HEK293 (cell line): ENCODE results near the gene C3.

Experiments
- MEIS1 ChIP-seq: sonication (generic); formaldehyde crosslinking; IDR thresholded peaks from 2 replicates; pipeline ENCODE4 v1.8.1; 2022; ENCODE audit warnings: missing genetic modification reagents, mild to moderate bottlenecking, borderline replicate concordance
- RBAK ChIP-seq: fragments of 450-650 bp; formaldehyde crosslinking; IDR thresholded peaks from 2 replicates; pipeline ENCODE4 v1.5.1; 2016; ENCODE audit warnings: missing biosample characterization, missing genetic modification characterization
- YY1 ChIP-seq: fragments of 450-650 bp; formaldehyde crosslinking; IDR thresholded peaks from 2 replicates; pipeline ENCODE4 v1.5.1; 2018; ENCODE audit warnings: missing biosample characterization, missing genetic modification characterization
- ZNF133 ChIP-seq: fragments of 450-650 bp; formaldehyde crosslinking; IDR thresholded peaks from 2 replicates; pipeline ENCODE4 v1.5.1; 2016; ENCODE audit warnings: missing biosample characterization, missing genetic modification characterization
- ZNF274 ChIP-seq, 2 experiments: fragments of 200-500 bp in 1 of 2; fragments of 450-650 bp in 1 of 2; sonication (Bioruptor generic) in 1 of 2; formaldehyde crosslinking in 1 of 2; IDR thresholded peaks; 2 replicates each; pipeline versions ENCODE4 v1.5.1 to v1.6.1; 2014 to 2016; ENCODE audit warnings: borderline replicate concordance in 1 of 2, inconsistent platforms in 1 of 2, low read length in 1 of 2, missing biosample characterization in 1 of 2, missing genetic modification characterization in 1 of 2
- ZNF292 ChIP-seq: fragments of 450-650 bp; formaldehyde crosslinking; IDR thresholded peaks from 2 replicates; pipeline ENCODE4 v1.5.1; 2016; ENCODE audit warnings: low read depth, missing biosample characterization, missing genetic modification characterization, borderline replicate concordance
- ZNF324 ChIP-seq: fragments of 450-650 bp; formaldehyde crosslinking; IDR thresholded peaks from 2 replicates; pipeline ENCODE4 v1.5.1; 2016; ENCODE audit warnings: missing biosample characterization, missing genetic modification characterization
- ZNF473 ChIP-seq: fragments of 450-650 bp; formaldehyde crosslinking; IDR thresholded peaks from 2 replicates; pipeline ENCODE4 v1.5.1; 2017; ENCODE audit warnings: missing biosample characterization, missing genetic modification characterization
- ZNF830 ChIP-seq: fragments of 450-650 bp; IDR thresholded peaks from 2 replicates; pipeline ENCODE4 v1.5.0; 2018; ENCODE audit warnings: missing biosample characterization, missing genetic modification characterization, low read depth, mild to moderate bottlenecking, moderate library complexity
- TF ChIP-seq, protein P1 (sequence below): fragments of 450-650 bp; formaldehyde crosslinking; IDR thresholded peaks from 2 replicates; pipeline ENCODE4 v1.5.1; 2016; ENCODE audit warnings: missing biosample characterization, missing genetic modification characterization

DNA sequence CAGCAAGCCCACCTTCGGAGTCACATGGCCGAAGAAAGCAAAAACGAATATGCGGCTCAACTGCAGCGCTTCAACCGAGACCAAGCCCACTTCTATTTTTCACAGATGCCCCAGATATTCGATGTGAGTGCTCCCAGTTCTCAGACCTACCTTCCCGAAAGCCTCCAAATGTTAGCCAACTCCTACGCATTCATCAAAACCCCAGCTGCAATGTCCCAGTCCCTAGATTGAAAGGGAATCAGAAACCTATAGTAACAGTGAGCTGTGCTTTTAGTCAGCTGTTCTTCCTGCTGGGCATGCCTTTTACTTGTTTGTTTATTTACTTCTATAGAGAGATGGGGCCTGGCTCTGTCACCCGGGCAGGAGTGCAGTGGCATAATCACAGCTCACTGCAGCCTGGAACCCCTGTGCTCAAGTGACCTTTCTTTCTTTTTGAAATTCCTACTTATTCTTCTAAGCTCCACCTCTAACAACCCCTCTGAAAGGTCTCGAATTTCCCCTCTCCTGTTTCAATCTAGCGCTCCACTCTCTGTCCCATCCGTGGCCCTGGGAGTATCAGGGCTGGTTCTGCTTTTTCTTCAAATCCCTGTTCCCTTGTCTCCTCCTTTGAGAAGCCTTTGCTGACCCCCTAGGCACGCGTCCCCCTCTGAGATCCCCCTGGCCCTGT, 23.4 kb upstream of the C3 start:
- TF ChIP-seq, protein P1, sequence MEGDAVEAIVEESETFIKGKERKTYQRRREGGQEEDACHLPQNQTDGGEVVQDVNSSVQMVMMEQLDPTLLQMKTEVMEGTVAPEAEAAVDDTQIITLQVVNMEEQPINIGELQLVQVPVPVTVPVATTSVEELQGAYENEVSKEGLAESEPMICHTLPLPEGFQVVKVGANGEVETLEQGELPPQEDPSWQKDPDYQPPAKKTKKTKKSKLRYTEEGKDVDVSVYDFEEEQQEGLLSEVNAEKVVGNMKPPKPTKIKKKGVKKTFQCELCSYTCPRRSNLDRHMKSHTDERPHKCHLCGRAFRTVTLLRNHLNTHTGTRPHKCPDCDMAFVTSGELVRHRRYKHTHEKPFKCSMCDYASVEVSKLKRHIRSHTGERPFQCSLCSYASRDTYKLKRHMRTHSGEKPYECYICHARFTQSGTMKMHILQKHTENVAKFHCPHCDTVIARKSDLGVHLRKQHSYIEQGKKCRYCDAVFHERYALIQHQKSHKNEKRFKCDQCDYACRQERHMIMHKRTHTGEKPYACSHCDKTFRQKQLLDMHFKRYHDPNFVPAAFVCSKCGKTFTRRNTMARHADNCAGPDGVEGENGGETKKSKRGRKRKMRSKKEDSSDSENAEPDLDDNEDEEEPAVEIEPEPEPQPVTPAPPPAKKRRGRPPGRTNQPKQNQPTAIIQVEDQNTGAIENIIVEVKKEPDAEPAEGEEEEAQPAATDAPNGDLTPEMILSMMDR (tag by site-specific recombination), result no peak
- TF ChIP-seq ZNF473 (tag by site-specific recombination) (no peak), ZNF830 (tag by site-specific recombination) (no peak), ZNF292 (no peak), ZNF324 (no peak), RBAK (tag by site-specific recombination) (no peak), ZNF274 (IDR thresholded peaks at IDR 0.05; ENCODE audit: low read length) (no peak), ZNF274 (tag by site-specific recombination; IDR thresholded peaks at IDR 0.05; ENCODE audit: borderline replicate concordance) (no peak), YY1 (no peak), ZNF133 (tag by site-specific recombination) (no peak), MEIS1 (no peak)
